GM23248 (cell line): ENCODE data around the gene HOXA6. TPM values are rescaled to one million over a fixed set of nuclear protein-coding genes. Genes with fewer than 3 reads are reported as not detected.

Experiments
- DNase-seq: peaks from one replicate; pipeline ENCODE4 v3.0.0-alpha.2; 2015
- H2AFZ ChIP-seq: fragments of 200-600 bp; sonication (generic); 2 replicates; pipeline ENCODE4 v1.6.1; 2016; ENCODE audit warnings: antibody characterized with exemption
- H3F3A ChIP-seq: fragments of 200-600 bp; sonication (generic); 2 replicates; pipeline ENCODE4 v1.6.1; 2016; ENCODE audit warnings: mild to moderate bottlenecking, antibody characterized with exemption, mixed run types; ENCODE audit not compliant: insufficient read depth
- H3K27ac ChIP-seq: fragments of 200-600 bp; sonication (generic); 2 replicates; pipeline ENCODE4 v1.5.1; 2016; ENCODE audit warnings: mild to moderate bottlenecking
- H3K27me3 ChIP-seq: fragments of 200-600 bp; sonication (generic); replicated peaks from 2 replicates; pipeline ENCODE4 v1.6.1; 2016; ENCODE audit warnings: mild to moderate bottlenecking; ENCODE audit not compliant: insufficient read depth
- H3K36me3 ChIP-seq: fragments of 200-600 bp; sonication (generic); 2 replicates; pipeline ENCODE4 v1.6.1; 2016; ENCODE audit warnings: low read depth, mild to moderate bottlenecking
- H3K4me1 ChIP-seq: fragments of 200-600 bp; sonication (generic); 2 replicates; pipeline ENCODE4 v1.6.1; 2016; ENCODE audit warnings: mild to moderate bottlenecking; ENCODE audit not compliant: insufficient read depth
- H3K4me2 ChIP-seq: fragments of 200-600 bp; sonication (generic); one replicate; pipeline ENCODE4 v1.6.1; 2016; ENCODE audit warnings: mild to moderate bottlenecking; ENCODE audit not compliant: unreplicated experiment
- H3K4me3 ChIP-seq: fragments of 200-600 bp; sonication (generic); 2 replicates; pipeline ENCODE4 v1.5.1; 2016; ENCODE audit warnings: mild to moderate bottlenecking
- H3K79me2 ChIP-seq: fragments of 200-600 bp; sonication (generic); 2 replicates; pipeline ENCODE4 v1.6.1; 2016; ENCODE audit warnings: mild to moderate bottlenecking; ENCODE audit not compliant: insufficient read depth
- H3K9ac ChIP-seq: fragments of 200-600 bp; sonication (generic); 2 replicates; pipeline ENCODE4 v1.6.1; 2016; ENCODE audit warnings: mild to moderate bottlenecking
- H3K9me2 ChIP-seq: fragments of 200-600 bp; sonication (generic); 2 replicates; pipeline ENCODE4 v1.6.1; 2016; ENCODE audit warnings: mixed run types, mild to moderate bottlenecking, moderate library complexity; ENCODE audit not compliant: insufficient read depth
- H3K9me3 ChIP-seq: fragments of 200-600 bp; sonication (generic); one replicate; pipeline ENCODE4 v1.6.1; 2017; ENCODE audit warnings: low read depth
- H4K20me1 ChIP-seq: fragments of 200-600 bp; sonication (generic); 2 replicates; pipeline ENCODE4 v1.6.0; 2016; ENCODE audit not compliant: insufficient read depth
- EZH2 ChIP-seq: fragments of 200-600 bp; sonication (generic); IDR thresholded peaks from 2 replicates; pipeline ENCODE4 v1.6.1; 2018; ENCODE audit warnings: antibody characterized with exemption, mild to moderate bottlenecking; ENCODE audit not compliant: insufficient read depth, poor library complexity, severe bottlenecking
- EZH2phosphoT487 ChIP-seq: fragments of 200-600 bp; sonication (generic); IDR thresholded peaks from 2 replicates; pipeline ENCODE4 v1.6.1; 2018; ENCODE audit warnings: antibody characterized with exemption, moderate library complexity, mild to moderate bottlenecking, low read depth; ENCODE audit not compliant: insufficient read depth
- WGBS, 2 experiments: methylation state at CpG; one replicate each; pipeline ENCODE4 v1.1.6; 2015 to 2017; ENCODE audit warnings: low lambda C conversion rate in 2 of 2, low coverage in 1 of 2; ENCODE audit errors: missing lambda C conversion rate in 2 of 2; 5-methylcytosine and 5-hydroxymethylcytosine counted together
- in situ Hi-C: fragments of 300-500 bp; cut with MboI; formaldehyde crosslinking; loops from 2 replicates; pipeline ENCODE4 v1.15.0; 2020
- polyA plus RNA-seq: library from polyadenylated mRNA; unstranded; fragments of >200 nt; fragmentation: Nextera tagmentation; extraction: Ambion mirVana; gene quantifications from 2 replicates; pipeline ENCODE4 v1.2.1, GENCODE V29; 2016
- total RNA-seq: library from RNA; depleted of rRNA; stranded (reverse); fragments of >200 nt; shearing (Covaris generic); gene quantifications from 2 replicates; pipeline ENCODE4 v1.2.3, GENCODE V29; 2014

HOXA6 gene
- total and polyA plus RNA-seq, 2 experiments from 2014 or later, result 3.2 to 3.5 TPM

GRCh38 chr7:27172823-27173510 lies 25.4 kb upstream of the HOXA6 start:
- Histone ChIP-seq H3K9ac (peak overlapping the region; percentile 98), H2AFZ (0 out of 2 replicates have a peak overlapping the region, but pooled peaks have one; percentile 1), H3K27ac (peak overlapping the region; percentile 99), H3K27me3 (no peaks in the 10 kb centered on the region), H3K9me3 (no peaks in the 10 kb centered on the region), H3K79me2 (peaks cover 100% of the 10 kb centered on the region), H4K20me1 (no peaks in the 10 kb centered on the region), H3K36me3 (peaks cover 4% of the 10 kb centered on the region; the same call in 1 of the 2 replicates), H3K4me2 (peak overlapping the region; percentile 100), H3K4me3 (peak overlapping the region; percentile 83), H3K4me1 (peaks cover 27% of the 10 kb centered on the region), H3F3A (peaks cover 3% of the 10 kb centered on the region; the same call in 1 of the 2 replicates), H3K9me2 (no peaks in the 10 kb centered on the region)
- in situ Hi-C loops, result loop anchor here (10.0 kb wide), 1 partner anchor 1318 kb away; no protein-coding TSS in a partner anchor
- TF ChIP-seq EZH2phosphoT487, result no peak
- TF ChIP-seq EZH2, result no peak
- DNase-seq, result peak; percentile 82
- 1% methylated on average over 54 to 58 of the region's 58 CpGs for WGBS, 2 experiments

GRCh38 chr7:27172315-27172774 lies 24.8 kb upstream of the HOXA6 start:
- Histone ChIP-seq H3K27ac (peak overlapping the region; percentile 99), H3K9ac (peak overlapping the region; percentile 98), H3F3A (peaks cover 9% of the 10 kb centered on the region; the same call in 1 of the 2 replicates), H3K79me2 (peaks cover 100% of the 10 kb centered on the region), H3K4me3 (peak overlapping the region; percentile 83), H3K36me3 (peaks cover 4% of the 10 kb centered on the region; the same call in 1 of the 2 replicates), H3K4me2 (peak overlapping the region; percentile 100), H3K27me3 (no peaks in the 10 kb centered on the region), H4K20me1 (no peaks in the 10 kb centered on the region), H2AFZ (0 out of 2 replicates have a peak overlapping the region, but pooled peaks have one; percentile 1), H3K4me1 (peaks cover 30% of the 10 kb centered on the region), H3K9me3 (no peaks in the 10 kb centered on the region), H3K9me2 (no peaks in the 10 kb centered on the region)
- no peak for TF ChIP-seq EZH2phosphoT487
- TF ChIP-seq EZH2, result no peak
- in situ Hi-C loops, result loop anchor here (10.0 kb wide), 1 partner anchor 1318 kb away; no protein-coding TSS in a partner anchor
- WGBS, 2 experiments, result 0% methylated on average over 10 of the region's 10 CpGs
- DNase-seq, result peak; percentile 71

DNA sequence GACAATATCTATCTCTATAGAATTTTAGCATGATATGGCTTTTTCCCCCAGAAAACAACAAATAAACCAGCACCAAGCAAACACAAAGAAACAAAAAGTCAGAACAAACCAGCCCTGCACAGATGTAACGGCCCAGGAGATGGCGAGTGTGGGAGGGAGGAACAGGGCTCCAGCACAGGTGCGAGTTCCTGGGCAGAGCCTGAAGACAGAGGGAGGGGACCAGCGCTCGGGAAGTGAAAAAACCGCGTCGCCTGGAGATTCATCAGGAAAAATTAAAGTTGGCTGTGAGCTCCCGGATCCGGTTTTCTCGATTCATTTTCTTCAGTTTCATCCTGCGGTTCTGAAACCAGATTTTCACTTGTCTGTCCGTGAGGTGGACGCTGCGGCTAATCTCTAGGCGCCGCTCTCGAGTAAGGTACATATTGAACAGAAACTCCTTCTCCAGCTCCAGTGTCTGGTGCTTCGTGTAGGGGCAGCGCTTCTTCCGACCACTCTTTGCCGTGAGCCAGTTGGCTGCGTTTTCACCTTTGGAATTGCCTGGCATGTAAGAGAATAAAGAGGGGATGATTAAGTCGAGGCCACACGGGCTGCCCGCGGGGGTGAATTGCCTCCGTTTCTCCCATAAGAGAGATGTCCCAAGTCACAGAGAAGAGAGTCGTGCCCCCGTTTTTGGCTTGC lies 24.2 kb upstream of the HOXA6 start:
- Histone ChIP-seq H3K27me3 (no peaks in the 10 kb centered on the region), H2AFZ (no peak overlapping the region), H3F3A (peaks cover 11% of the 10 kb centered on the region), H3K27ac (peak overlapping the region; percentile 99), H3K9me3 (no peaks in the 10 kb centered on the region), H3K4me1 (peaks cover 28% of the 10 kb centered on the region), H3K9ac (peak overlapping the region; percentile 98), H3K79me2 (peaks cover 100% of the 10 kb centered on the region), H4K20me1 (no peaks in the 10 kb centered on the region), H3K4me2 (peak overlapping the region; percentile 100), H3K4me3 (peak overlapping the region; percentile 83), H3K9me2 (no peaks in the 10 kb centered on the region), H3K36me3 (peaks cover 4% of the 10 kb centered on the region; the same call in 1 of the 2 replicates)
- 1% methylated on average over 30 of the region's 30 CpGs for WGBS, 2 experiments
- DNase-seq, result peak; percentile 71
- TF ChIP-seq EZH2phosphoT487 (peak; percentile 66; the same call in 1 of the 2 replicates), EZH2 (no peak)
- in situ Hi-C loops, result loop anchor here (10.0 kb wide), 1 partner anchor 1317 kb away; no protein-coding TSS in a partner anchor

DNA sequence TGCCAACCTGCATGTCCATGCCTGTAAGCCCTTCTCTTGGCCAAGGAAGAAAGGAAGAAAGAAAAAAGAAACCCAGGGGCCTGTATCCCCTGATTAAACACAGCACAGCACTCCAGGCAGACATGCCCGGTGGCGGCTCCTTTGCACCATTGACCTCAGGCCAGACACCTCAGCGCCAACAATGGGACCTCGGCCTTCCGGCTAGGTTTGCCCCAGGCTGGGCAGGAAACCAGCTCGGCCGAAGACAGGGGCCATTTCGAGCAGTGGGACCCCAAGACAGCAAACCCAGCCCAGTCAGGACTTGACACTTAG lies 23.7 kb upstream of the HOXA6 start:
- Histone ChIP-seq H3K79me2 (peaks cover 100% of the 10 kb centered on the region), H3F3A (peaks cover 11% of the 10 kb centered on the region), H3K4me3 (peak overlapping the region; percentile 83), H3K4me1 (peaks cover 23% of the 10 kb centered on the region), H3K36me3 (peaks cover 4% of the 10 kb centered on the region; the same call in 1 of the 2 replicates), H3K27me3 (no peaks in the 10 kb centered on the region), H2AFZ (no peak overlapping the region), H3K27ac (peak overlapping the region; percentile 99), H4K20me1 (no peaks in the 10 kb centered on the region), H3K9me2 (no peaks in the 10 kb centered on the region), H3K9me3 (no peaks in the 10 kb centered on the region), H3K9ac (peak overlapping the region; percentile 98), H3K4me2 (peak overlapping the region; percentile 100)
- 0% methylated on average over 8 of the region's 8 CpGs for WGBS, 2 experiments
- TF ChIP-seq EZH2 (no peak), EZH2phosphoT487 (no peak)
- DNase-seq, result peak; percentile 71
- in situ Hi-C loops, result loop anchor here (10.0 kb wide), 1 partner anchor 1316 kb away; no protein-coding TSS in a partner anchor
